Activated CD4-positive, alpha-beta T cell treated with anti-CD3 and anti-CD28 coated beads, Interleukin-2, amount 50 U/mL, for 4 hours (primary cell): ENCODE measurements around the gene VRK2.
"Not testable (repeated sequence)": the region's sequence is repeated elsewhere in the genome, so short reads cannot be mapped to it uniquely, and the experiment has no call there.

Source experiments
- DNase-seq, 2 experiments: peaks; one replicate each; pipeline ENCODE4 v3.0.0-alpha.2; 2020

VRK2 gene

GRCh38 chr2:58055033-58055786, 8.6 kb downstream of the VRK2 start:
- DNase-seq: no peak

GRCh38 chr2:58056192-58056916, 9.7 kb downstream of the VRK2 start:
- DNase-seq: no peak

- no peak for DNase-seq
These were observed 11.3 kb downstream of the VRK2 start for GRCh38 chr2:58057707-58058530.

- DNase-seq: no peak
These were observed 17.0 kb downstream of the VRK2 start for GRCh38 chr2:58063641-58064040.

- DNase-seq: no peak
These were observed 17.5 kb downstream of the VRK2 start for GRCh38 chr2:58064086-58064485.

GRCh38 chr2:58065248-58065647, 18.6 kb downstream of the VRK2 start:
- DNase-seq: no peak

- no peak for DNase-seq
These were observed 20.4 kb downstream of the VRK2 start for GRCh38 chr2:58067001-58067400.

- no peak for DNase-seq
These were observed 24.2 kb downstream of the VRK2 start for GRCh38 chr2:58070765-58071164.

- no peak for DNase-seq
These were observed 25.5 kb downstream of the VRK2 start for GRCh38 chr2:58072102-58072501.

GRCh38 chr2:58073008-58073407, 26.4 kb downstream of the VRK2 start:
- DNase-seq: no peak

GRCh38 chr2:58073751-58074150, 27.1 kb downstream of the VRK2 start:
- DNase-seq: no peak

GRCh38 chr2:58081000-58081399, 34.4 kb downstream of the VRK2 start:
- no peak for DNase-seq

- no peak for DNase-seq
These were observed 42.5 kb downstream of the VRK2 start for GRCh38 chr2:58089081-58089480.

GRCh38 chr2:58092772-58093171, 46.2 kb downstream of the VRK2 start:
- DNase-seq: not testable (repeated sequence)

GRCh38 chr2:58097025-58097424, 50.4 kb downstream of the VRK2 start:
- no peak for DNase-seq

GRCh38 chr2:58098254-58099095, 51.9 kb downstream of the VRK2 start:
- no peak for DNase-seq

- no peak for DNase-seq
These were observed 52.6 kb downstream of the VRK2 start for GRCh38 chr2:58099096-58099769.

GRCh38 chr2:58101500-58101899, 54.9 kb downstream of the VRK2 start:
- no peak for DNase-seq

- DNase-seq: no peak
These were observed 60.3 kb downstream of the VRK2 start for GRCh38 chr2:58106896-58107295.

GRCh38 chr2:58107803-58108710, 61.5 kb downstream of the VRK2 start:
- DNase-seq: no peak

GRCh38 chr2:58109481-58109880, 62.9 kb downstream of the VRK2 start:
- DNase-seq: no peak
